Erythroblast (primary cell): ENCODE results near the gene PTF1A.
A peak's percentile ranks its signal among the peaks of the same experiment; 100 is the strongest.

Experiments
- DNase-seq, 2 experiments: peaks; one replicate each; lab custom pipeline; 2025; lab: John Stamatoyannopoulos, UW
- GATA1 ChIP-seq: IDR thresholded peaks from 2 replicates; pipeline ENCODE4 v1.6.1; 2011; ENCODE audit warnings: low read depth, mild to moderate bottlenecking, control low read depth, low read length, moderate library complexity
- POLR2A ChIP-seq: IDR thresholded peaks from 2 replicates; pipeline ENCODE4 v1.6.1; 2011; ENCODE audit warnings: mild to moderate bottlenecking, low read length

PTF1A gene

GRCh38 chr10:23191764-23192711, at the start of gene PTF1A:
Gene PTF1A, plus strand, starts transcription at chr10:23192312. Its CDS starts 219 bp downstream, at chr10:23192531.
- TF ChIP-seq POLR2A (no peak), GATA1 (no peak)
- peak in 1 of 2 experiments; percentile 16 for DNase-seq

DNA sequence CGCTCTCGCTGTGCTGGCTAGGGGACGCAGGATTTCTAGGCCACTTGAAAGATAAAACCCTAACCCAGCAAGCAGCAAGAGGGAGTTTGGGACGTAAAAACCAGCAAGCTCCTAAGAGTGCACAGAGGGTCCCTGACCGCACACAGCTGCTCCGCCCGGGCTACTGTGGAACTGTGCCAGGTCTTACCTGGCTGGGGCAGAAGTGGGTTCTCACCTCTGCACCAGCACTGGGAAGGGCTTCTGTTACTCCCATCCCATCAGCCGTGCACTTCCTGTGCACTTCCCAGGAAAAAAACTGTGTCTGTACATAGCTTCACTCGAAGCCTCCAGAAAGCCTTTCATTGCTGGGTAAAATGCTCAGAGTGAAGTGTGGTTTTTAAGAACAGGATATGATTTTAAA, 45.9 kb upstream of the PTF1A start:
- no peak for TF ChIP-seq GATA1
- TF ChIP-seq POLR2A = no peak
- no peak for DNase-seq

- no peak for DNase-seq
- TF ChIP-seq POLR2A (no peak), GATA1 (no peak)
Observed at GRCh38 chr10:23147035-23147434, 45.1 kb upstream of the PTF1A start.

GRCh38 chr10:23148214-23148613, 43.9 kb upstream of the PTF1A start:
- no peak for TF ChIP-seq POLR2A
- TF ChIP-seq GATA1 = no peak
- no peak for DNase-seq

GRCh38 chr10:23150091-23150490, 42.0 kb upstream of the PTF1A start:
- TF ChIP-seq POLR2A (no peak), GATA1 (no peak)
- DNase-seq = no peak

DNA sequence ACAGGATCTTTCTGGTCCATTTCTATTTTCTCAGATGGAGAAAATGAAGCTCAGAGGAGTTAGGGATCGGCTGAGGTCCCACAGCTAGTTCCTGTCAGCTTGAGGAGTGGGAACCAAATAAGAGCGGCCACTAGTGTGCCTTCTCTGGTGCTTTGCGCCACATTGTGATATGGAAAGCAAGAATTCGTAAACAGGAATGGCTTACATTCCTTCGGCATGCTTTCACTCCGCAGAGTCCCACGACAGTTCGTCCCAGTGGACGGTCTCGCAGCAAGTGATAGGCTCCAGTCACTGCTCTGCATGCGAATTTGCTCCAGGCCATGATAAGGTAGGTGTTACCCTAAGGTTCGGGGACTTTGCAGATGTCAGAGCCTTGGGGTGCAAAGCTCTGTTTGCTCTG, 41.5 kb upstream of the PTF1A start:
- no peak for DNase-seq
- no peak for TF ChIP-seq POLR2A
- TF ChIP-seq GATA1 = no peak

DNA sequence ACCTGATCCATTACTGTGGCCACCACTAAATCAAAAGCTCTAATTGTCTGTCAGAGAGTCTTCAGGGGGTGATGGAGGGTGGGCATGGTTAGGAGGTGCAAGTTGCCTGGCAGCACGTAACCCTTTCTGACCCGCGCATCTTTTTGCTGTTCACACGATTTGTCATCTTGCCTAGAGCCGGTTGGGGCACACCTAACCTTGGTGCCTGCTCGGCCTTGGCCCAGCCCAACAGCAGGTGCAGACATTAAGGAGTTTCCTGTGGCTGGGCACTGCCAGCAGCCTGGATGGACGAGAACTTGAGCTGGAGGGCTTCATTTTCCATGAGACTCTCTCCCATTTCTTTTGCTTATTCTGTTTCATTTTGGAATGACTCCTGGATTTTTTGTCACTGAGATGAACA, 41.0 kb upstream of the PTF1A start:
- no peak for DNase-seq
- TF ChIP-seq POLR2A (no peak), GATA1 (no peak)

DNA sequence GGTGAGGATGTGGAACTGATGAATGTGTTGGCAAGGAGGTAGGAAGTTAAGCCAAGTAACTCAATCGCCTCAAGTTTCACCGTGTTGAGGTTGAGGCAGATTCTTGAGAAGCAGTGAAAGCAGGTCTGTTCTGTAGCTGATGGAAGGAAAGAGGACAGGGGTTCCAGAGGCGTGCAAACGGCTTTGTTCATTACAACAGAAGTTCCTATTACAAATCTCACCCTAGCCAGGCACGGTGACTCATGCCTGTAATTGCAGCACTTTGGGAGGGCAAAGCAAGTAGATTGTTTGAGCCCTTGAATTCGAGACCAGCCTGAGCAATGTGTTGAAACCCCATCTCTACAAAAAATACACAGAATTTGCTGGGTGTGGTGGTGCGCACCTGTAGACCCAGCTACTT, 36.9 kb upstream of the PTF1A start:
- TF ChIP-seq GATA1 (no peak), POLR2A (no peak)
- DNase-seq = no peak

- no peak for DNase-seq
- TF ChIP-seq POLR2A = no peak
- TF ChIP-seq GATA1 = no peak
Observed at GRCh38 chr10:23156447-23157150, 35.5 kb upstream of the PTF1A start.

DNA sequence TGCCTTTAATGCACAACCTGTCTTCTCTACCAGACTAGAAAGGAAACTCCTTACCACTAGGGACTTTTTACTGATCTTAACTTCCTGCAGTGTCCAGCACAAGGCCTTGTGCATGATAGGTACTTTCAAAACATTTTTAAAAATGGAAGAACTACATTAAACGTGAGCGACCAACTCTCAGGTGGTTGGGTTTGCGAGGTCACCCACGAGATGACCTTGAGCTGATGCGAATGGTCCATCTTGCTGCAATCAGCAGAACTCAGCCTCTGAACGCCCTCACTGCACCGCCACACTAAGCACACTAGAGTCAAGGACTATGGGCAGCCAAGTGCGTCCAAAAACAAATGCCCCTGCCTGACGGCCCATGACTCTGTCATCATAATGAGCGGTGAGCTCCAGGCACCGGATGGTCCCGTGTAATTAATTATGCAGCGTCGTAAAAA, 34.9 kb upstream of the PTF1A start:
- TF ChIP-seq POLR2A (no peak), GATA1 (no peak)
- DNase-seq = no peak

DNA sequence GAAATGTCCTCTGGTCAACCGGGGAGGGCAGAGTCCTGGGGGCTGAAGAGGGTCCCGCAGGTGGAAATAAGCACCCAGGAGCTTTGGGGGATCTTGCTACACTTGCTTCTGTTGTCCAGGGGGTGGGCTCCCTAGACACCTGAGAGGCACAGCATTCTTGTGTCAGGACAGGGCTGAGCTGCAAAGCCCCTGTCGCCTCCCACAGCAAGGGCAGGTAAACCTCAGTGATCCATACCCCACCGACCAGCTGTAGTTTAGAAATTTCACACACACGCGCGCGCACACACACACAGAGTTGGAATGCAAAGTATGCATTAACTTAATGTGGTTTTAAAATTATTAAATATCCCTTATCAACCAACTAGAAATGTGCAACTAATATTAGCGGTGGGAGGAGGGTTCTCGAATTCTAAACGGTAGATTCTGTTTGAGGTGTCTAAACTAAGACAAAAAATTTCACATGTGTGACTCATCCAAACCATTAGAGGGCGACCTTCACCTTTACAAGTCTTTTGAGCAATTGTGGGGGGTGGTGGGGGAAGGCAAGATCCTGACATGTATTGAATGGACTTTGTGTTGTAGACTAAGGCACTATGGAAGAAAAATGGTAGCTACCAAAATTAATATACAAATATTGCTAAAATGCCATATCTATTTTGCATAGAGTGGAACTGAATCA, 34.3 kb upstream of the PTF1A start:
- DNase-seq = peak; percentile 48 to 55
- TF ChIP-seq GATA1 (no peak), POLR2A (no peak)

- TF ChIP-seq POLR2A (no peak), GATA1 (no peak)
- peak; percentile 58 to 74 for DNase-seq
Observed at GRCh38 chr10:23158370-23158769, 33.7 kb upstream of the PTF1A start.

- TF ChIP-seq GATA1 = no peak
- no peak for TF ChIP-seq POLR2A
- peak; percentile 9 to 19 for DNase-seq
Observed at GRCh38 chr10:23171232-23171876, 20.8 kb upstream of the PTF1A start.
